ENCODE data around the gene KIF13A.

GRCh38 chr6:18028332-18028731 lies 40.9 kb upstream of the KIF13A start:
- TF ChIP-seq, protein P1, sequence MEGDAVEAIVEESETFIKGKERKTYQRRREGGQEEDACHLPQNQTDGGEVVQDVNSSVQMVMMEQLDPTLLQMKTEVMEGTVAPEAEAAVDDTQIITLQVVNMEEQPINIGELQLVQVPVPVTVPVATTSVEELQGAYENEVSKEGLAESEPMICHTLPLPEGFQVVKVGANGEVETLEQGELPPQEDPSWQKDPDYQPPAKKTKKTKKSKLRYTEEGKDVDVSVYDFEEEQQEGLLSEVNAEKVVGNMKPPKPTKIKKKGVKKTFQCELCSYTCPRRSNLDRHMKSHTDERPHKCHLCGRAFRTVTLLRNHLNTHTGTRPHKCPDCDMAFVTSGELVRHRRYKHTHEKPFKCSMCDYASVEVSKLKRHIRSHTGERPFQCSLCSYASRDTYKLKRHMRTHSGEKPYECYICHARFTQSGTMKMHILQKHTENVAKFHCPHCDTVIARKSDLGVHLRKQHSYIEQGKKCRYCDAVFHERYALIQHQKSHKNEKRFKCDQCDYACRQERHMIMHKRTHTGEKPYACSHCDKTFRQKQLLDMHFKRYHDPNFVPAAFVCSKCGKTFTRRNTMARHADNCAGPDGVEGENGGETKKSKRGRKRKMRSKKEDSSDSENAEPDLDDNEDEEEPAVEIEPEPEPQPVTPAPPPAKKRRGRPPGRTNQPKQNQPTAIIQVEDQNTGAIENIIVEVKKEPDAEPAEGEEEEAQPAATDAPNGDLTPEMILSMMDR (IDR thresholded peaks at IDR 0.05): no peak
- no peak for TF ChIP-seq POLR2A (IDR thresholded peaks at IDR 0.05)

Data from Peyer's patch (tissue), 4 donors.